Measurements from ENCODE around the gene EGFR.

Gene EGFR

GRCh38 chr7:55112056-55112455, 93.2 kb downstream of the EGFR start:
- H3K9ac ChIP-seq (ENCODE audit: low read length): no peak overlapping the region
- H3K27me3 ChIP-seq (ENCODE audit: low read depth, low read length): peaks cover 62% of the 10 kb centered on the region
- H3K4me2 ChIP-seq (ENCODE audit: low read length): no peak overlapping the region
- H4K20me1 ChIP-seq (ENCODE audit: insufficient read depth, low read length): no peaks in the 10 kb centered on the region
- no peak overlapping the region for H3K27ac ChIP-seq (ENCODE audit: low read length)
- no peaks in the 10 kb centered on the region for H3K36me3 ChIP-seq (replicated peaks; ENCODE audit: low read depth, low read length)
- no peak overlapping the region for H3K4me3 ChIP-seq (ENCODE audit: low read length)
- no peaks in the 10 kb centered on the region for H3K9me3 ChIP-seq (ENCODE audit: insufficient read depth, low read length)
- H3K4me1 ChIP-seq (ENCODE audit: low read length): peaks cover 34% of the 10 kb centered on the region
- TF ChIP-seq EZH2phosphoT487 (IDR thresholded peaks at IDR 0.05; ENCODE audit: low read depth) (no peak), CTCF (IDR thresholded peaks at IDR 0.05; ENCODE audit: low read depth, low read length) (no peak)
- H3K79me2 ChIP-seq (ENCODE audit: low read length): no peaks in the 10 kb centered on the region
- H2AFZ ChIP-seq (ENCODE audit: low read depth, low read length): no peak overlapping the region

- Histone ChIP-seq H4K20me1 (ENCODE audit: insufficient read depth, low read length) (no peaks in the 10 kb centered on the region), H3K9ac (ENCODE audit: low read length) (no peak overlapping the region), H3K27ac (ENCODE audit: low read length) (no peak overlapping the region), H3K79me2 (ENCODE audit: low read length) (no peaks in the 10 kb centered on the region), H3K27me3 (ENCODE audit: low read depth, low read length) (peaks cover 52% of the 10 kb centered on the region), H2AFZ (ENCODE audit: low read depth, low read length) (no peak overlapping the region; the same call in 1 of the 2 replicates), H3K36me3 (replicated peaks; ENCODE audit: low read depth, low read length) (no peaks in the 10 kb centered on the region), H3K4me2 (ENCODE audit: low read length) (no peak overlapping the region), H3K4me1 (ENCODE audit: low read length) (peaks cover 20% of the 10 kb centered on the region), H3K9me3 (ENCODE audit: insufficient read depth, low read length) (no peaks in the 10 kb centered on the region), H3K4me3 (ENCODE audit: low read length) (no peak overlapping the region)
- TF ChIP-seq CTCF (IDR thresholded peaks at IDR 0.05; ENCODE audit: low read depth, low read length) (no peak), EZH2phosphoT487 (IDR thresholded peaks at IDR 0.05; ENCODE audit: low read depth) (no peak)
These were observed 95.1 kb downstream of the EGFR start for GRCh38 chr7:55113760-55114540.

GRCh38 chr7:55117286-55117685, 98.5 kb downstream of the EGFR start:
- Histone ChIP-seq H3K4me2 (ENCODE audit: low read length) (no peak overlapping the region), H3K4me3 (ENCODE audit: low read length) (no peak overlapping the region), H3K79me2 (ENCODE audit: low read length) (no peaks in the 10 kb centered on the region), H3K9me3 (ENCODE audit: insufficient read depth, low read length) (no peaks in the 10 kb centered on the region), H4K20me1 (ENCODE audit: insufficient read depth, low read length) (no peaks in the 10 kb centered on the region), H3K9ac (ENCODE audit: low read length) (no peak overlapping the region), H3K27ac (ENCODE audit: low read length) (no peak overlapping the region), H2AFZ (ENCODE audit: low read depth, low read length) (no peak overlapping the region), H3K4me1 (ENCODE audit: low read length) (peaks cover 5% of the 10 kb centered on the region), H3K27me3 (ENCODE audit: low read depth, low read length) (peaks cover 58% of the 10 kb centered on the region), H3K36me3 (replicated peaks; ENCODE audit: low read depth, low read length) (no peaks in the 10 kb centered on the region)
- TF ChIP-seq EZH2phosphoT487 (IDR thresholded peaks at IDR 0.05; ENCODE audit: low read depth) (no peak), CTCF (IDR thresholded peaks at IDR 0.05; ENCODE audit: low read depth, low read length) (no peak)

GRCh38 chr7:55118426-55118825, 99.6 kb downstream of the EGFR start:
- H3K4me1 ChIP-seq (ENCODE audit: low read length): peaks cover 5% of the 10 kb centered on the region
- H3K9ac ChIP-seq (ENCODE audit: low read length): no peak overlapping the region
- no peak overlapping the region for H2AFZ ChIP-seq (ENCODE audit: low read depth, low read length)
- TF ChIP-seq CTCF (IDR thresholded peaks at IDR 0.05; ENCODE audit: low read depth, low read length) (no peak), EZH2phosphoT487 (IDR thresholded peaks at IDR 0.05; ENCODE audit: low read depth) (no peak)
- no peak overlapping the region for H3K4me3 ChIP-seq (ENCODE audit: low read length)
- H4K20me1 ChIP-seq (ENCODE audit: insufficient read depth, low read length): no peaks in the 10 kb centered on the region
- no peak overlapping the region for H3K4me2 ChIP-seq (ENCODE audit: low read length)
- H3K9me3 ChIP-seq (ENCODE audit: insufficient read depth, low read length): no peaks in the 10 kb centered on the region
- peaks cover 58% of the 10 kb centered on the region for H3K27me3 ChIP-seq (ENCODE audit: low read depth, low read length)
- no peaks in the 10 kb centered on the region for H3K36me3 ChIP-seq (replicated peaks; ENCODE audit: low read depth, low read length)
- H3K27ac ChIP-seq (ENCODE audit: low read length): no peak overlapping the region
- no peaks in the 10 kb centered on the region for H3K79me2 ChIP-seq (ENCODE audit: low read length)
